ENCODE results near the gene THAP9.

The THAP9 gene

GRCh38 chr4:82965763-82966162 is 65.2 kb downstream of the THAP9 start:
- no peak for DNase-seq

- no peak for DNase-seq
Measured at GRCh38 chr4:82968972-82969371, 68.4 kb downstream of the THAP9 start.

- DNase-seq, result no peak
Measured at GRCh38 chr4:82969414-82969813, 68.9 kb downstream of the THAP9 start.
